Activated CD4-positive, CD25-positive, alpha-beta regulatory T cell treated with anti-CD3 and anti-CD28 coated beads, Interleukin-2, amount 50 U/mL, for 16 hours (primary cell): ENCODE measurements around the gene NAPG.
"Not testable (repeated sequence)": the region's sequence is repeated elsewhere in the genome, so short reads cannot be mapped to it uniquely, and the experiment has no call there.

Source experiments
- DNase-seq: peaks from one replicate; pipeline ENCODE4 v3.0.0-alpha.2; 2020; ENCODE audit warnings: low read depth, low spot score

Gene NAPG

GRCh38 chr18:10579079-10579867, 53.4 kb downstream of the NAPG start:
- DNase-seq, result no peak

GRCh38 chr18:10580215-10580614, 54.4 kb downstream of the NAPG start:
- no peak for DNase-seq

- DNase-seq, result no peak
Measured at GRCh38 chr18:10585260-10585659, 59.4 kb downstream of the NAPG start.

GRCh38 chr18:10588975-10589374, 63.1 kb downstream of the NAPG start:
- DNase-seq, result no peak

- DNase-seq, result no peak
Measured at GRCh38 chr18:10590412-10590811, 64.6 kb downstream of the NAPG start.

- DNase-seq, result no peak
Measured at GRCh38 chr18:10591896-10592295, 66.1 kb downstream of the NAPG start.

GRCh38 chr18:10593366-10594022, 67.7 kb downstream of the NAPG start:
- DNase-seq, result not testable (repeated sequence)

GRCh38 chr18:10595917-10596316, 70.1 kb downstream of the NAPG start:
- DNase-seq, result not testable (repeated sequence)

- DNase-seq, result not testable (repeated sequence)
Measured at GRCh38 chr18:10597695-10598094, 71.9 kb downstream of the NAPG start.

- not testable (repeated sequence) for DNase-seq
Measured at GRCh38 chr18:10600701-10601100, 74.9 kb downstream of the NAPG start.
